Loucy (cell line): ENCODE results near the gene NLRP7.
"Not testable (repeated sequence)": the region's sequence is repeated elsewhere in the genome, so short reads cannot be mapped to it uniquely, and the experiment has no call there.

Source experiments
- H2AFZ ChIP-seq: fragments of 200-600 bp; sonication (generic); 2 replicates; pipeline ENCODE4 v1.6.0; 2016; ENCODE audit warnings: antibody characterized with exemption, mild to moderate bottlenecking, low read length, moderate library complexity
- H3F3A ChIP-seq: fragments of 200-600 bp; 2 replicates; pipeline ENCODE4 v1.6.0; 2016; ENCODE audit warnings: antibody characterized with exemption, low read depth, mild to moderate bottlenecking
- H3K27me3 ChIP-seq: fragments of 200-600 bp; sonication (generic); 2 replicates; pipeline ENCODE4 v1.6.1; 2014; ENCODE audit warnings: low read length, mild to moderate bottlenecking; ENCODE audit not compliant: insufficient read depth, poor library complexity, severe bottlenecking
- H3K36me3 ChIP-seq: fragments of 200-600 bp; sonication (generic); 2 replicates; pipeline ENCODE4 v1.6.1; 2016; ENCODE audit warnings: low read length; ENCODE audit not compliant: insufficient read depth
- H3K4me1 ChIP-seq: fragments of 200-600 bp; sonication (generic); 2 replicates; pipeline ENCODE4 v1.5.1; 2014; ENCODE audit warnings: low read length, mild to moderate bottlenecking; ENCODE audit not compliant: insufficient read depth, poor library complexity, severe bottlenecking
- H3K4me2 ChIP-seq: fragments of 200-600 bp; sonication (generic); 2 replicates; pipeline ENCODE4 v1.6.0; 2014; ENCODE audit warnings: antibody characterized with exemption, low read length, low read depth, mild to moderate bottlenecking; ENCODE audit not compliant: poor library complexity, severe bottlenecking
- H3K4me3 ChIP-seq: fragments of 200-600 bp; sonication (generic); 2 replicates; pipeline ENCODE4 v1.5.1; 2014; ENCODE audit warnings: low read length, mild to moderate bottlenecking, mixed read lengths; ENCODE audit not compliant: poor library complexity, severe bottlenecking
- H3K79me2 ChIP-seq: fragments of 200-600 bp; sonication (generic); 2 replicates; pipeline ENCODE4 v1.6.1; 2014; ENCODE audit warnings: low read length; ENCODE audit not compliant: insufficient read depth
- H3K9ac ChIP-seq: fragments of 200-600 bp; sonication (generic); 2 replicates; pipeline ENCODE4 v1.6.0; 2014; ENCODE audit warnings: mild to moderate bottlenecking, low read depth, low read length, moderate library complexity; ENCODE audit not compliant: poor library complexity, severe bottlenecking
- H3K9me2 ChIP-seq: fragments of 200-600 bp; sonication (generic); replicated peaks from 2 replicates; pipeline ENCODE4 v1.6.1; 2016; ENCODE audit warnings: low read depth, low read length, mixed read lengths
- H3K9me3 ChIP-seq: fragments of 200-600 bp; sonication (generic); 2 replicates; pipeline ENCODE4 v1.6.1; 2014; ENCODE audit warnings: mild to moderate bottlenecking, antibody characterized with exemption, low read length, low read depth; ENCODE audit not compliant: insufficient read depth
- H4K20me1 ChIP-seq: fragments of 200-600 bp; sonication (generic); 2 replicates; pipeline ENCODE4 v1.6.0; 2014; ENCODE audit warnings: antibody characterized with exemption, low read length, mild to moderate bottlenecking; ENCODE audit not compliant: insufficient read depth, poor library complexity, severe bottlenecking
- CTCF ChIP-seq: fragments of 200-600 bp; sonication (generic); conservative IDR thresholded peaks from 2 replicates; pipeline ENCODE4 v1.5.1; 2014; ENCODE audit warnings: mild to moderate bottlenecking, antibody characterized with exemption, low read length
- EZH2phosphoT487 ChIP-seq: fragments of 200-600 bp; IDR thresholded peaks from 2 replicates; pipeline ENCODE4 v1.6.1; 2018; ENCODE audit warnings: antibody characterized with exemption, mild to moderate bottlenecking, moderate library complexity, borderline replicate concordance

NLRP7 gene

GRCh38 chr19:54955376-54955775, 8.0 kb upstream of the NLRP7 start:
- Histone ChIP-seq H3K79me2 (no peaks in the 10 kb centered on the region), H3F3A (no peaks in the 10 kb centered on the region), H3K36me3 (no peaks in the 10 kb centered on the region), H3K9ac (no peak overlapping the region), H3K4me2 (no peak overlapping the region), H3K4me1 (no peaks in the 10 kb centered on the region), H3K9me3 (no peaks in the 10 kb centered on the region), H3K9me2 (no peaks in the 10 kb centered on the region), H3K4me3 (no peak overlapping the region), H2AFZ (no peak overlapping the region), H4K20me1 (no peaks in the 10 kb centered on the region), H3K27me3 (no peaks in the 10 kb centered on the region)
- TF ChIP-seq CTCF (no peak), EZH2phosphoT487 (no peak)

- H3K9me3 ChIP-seq, H3K4me3 ChIP-seq, H3K4me1 ChIP-seq, H4K20me1 ChIP-seq, H3K9ac ChIP-seq, H3K27me3 ChIP-seq, H3F3A ChIP-seq, H3K4me2 ChIP-seq, H3K36me3 ChIP-seq, H3K79me2 ChIP-seq, H3K9me2 ChIP-seq, H2AFZ ChIP-seq: not testable (repeated sequence)
Measured at GRCh38 chr19:54953345-54953713, 6.0 kb upstream of the NLRP7 start.

- no peak overlapping the region for H3K9ac ChIP-seq
- TF ChIP-seq EZH2phosphoT487, result no peak
- TF ChIP-seq CTCF, result no peak
- H3K27me3 ChIP-seq, result no peaks in the 10 kb centered on the region
- H3F3A ChIP-seq, result no peaks in the 10 kb centered on the region
- H2AFZ ChIP-seq, result no peak overlapping the region
- no peaks in the 10 kb centered on the region for H3K9me3 ChIP-seq
- no peak overlapping the region for H3K4me3 ChIP-seq
- no peaks in the 10 kb centered on the region for H3K79me2 ChIP-seq
- no peaks in the 10 kb centered on the region for H4K20me1 ChIP-seq
- H3K36me3 ChIP-seq, result no peaks in the 10 kb centered on the region
- no peaks in the 10 kb centered on the region for H3K9me2 ChIP-seq
- no peaks in the 10 kb centered on the region for H3K4me1 ChIP-seq
- H3K4me2 ChIP-seq, result no peak overlapping the region
Measured at GRCh38 chr19:54952591-54953344, 5.4 kb upstream of the NLRP7 start.

GRCh38 chr19:54950580-54950979, 3.2 kb upstream of the NLRP7 start:
- not testable (repeated sequence) for H3K4me1 ChIP-seq, H3K27me3 ChIP-seq, H4K20me1 ChIP-seq, H2AFZ ChIP-seq, H3K4me2 ChIP-seq, H3K9ac ChIP-seq, H3K4me3 ChIP-seq, H3K9me2 ChIP-seq, H3F3A ChIP-seq, H3K9me3 ChIP-seq, H3K36me3 ChIP-seq, H3K79me2 ChIP-seq
